Measurements from ENCODE around the gene MTMR2.

Gene MTMR2

DNA sequence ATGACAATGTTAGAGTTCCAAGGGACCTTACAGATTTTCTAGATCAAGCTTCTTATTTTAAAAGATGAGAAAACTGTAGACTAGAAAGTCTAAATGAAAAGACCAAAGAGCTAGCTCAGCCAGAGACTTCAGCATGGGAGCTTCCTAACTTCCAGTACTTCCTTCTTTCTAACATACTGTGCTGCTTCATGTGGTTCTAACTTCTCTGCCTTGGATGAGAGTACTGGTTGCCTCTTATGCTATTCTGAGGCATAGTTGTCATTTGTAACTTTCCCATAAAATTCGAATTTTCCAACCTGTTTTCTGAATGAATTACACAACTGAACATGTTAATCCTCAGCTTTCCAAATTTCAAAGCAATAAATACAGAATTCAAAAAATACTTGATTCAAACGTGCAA is 1.8 kb downstream of the MTMR2 start:
- H3K4me3 ChIP-seq (replicated peaks; ENCODE audit: insufficient read depth, low read length), result no peak overlapping the region
- H3K27ac ChIP-seq (replicated peaks), result no peak overlapping the region; the same call in 1 of the 2 replicates
- TF ChIP-seq SPI1 (IDR thresholded peaks at IDR 0.05; ENCODE audit: borderline replicate concordance, low read depth), result 0 out of 2 replicates have a peak, but pooled peaks have one; percentile 25
- TF ChIP-seq, protein P1, sequence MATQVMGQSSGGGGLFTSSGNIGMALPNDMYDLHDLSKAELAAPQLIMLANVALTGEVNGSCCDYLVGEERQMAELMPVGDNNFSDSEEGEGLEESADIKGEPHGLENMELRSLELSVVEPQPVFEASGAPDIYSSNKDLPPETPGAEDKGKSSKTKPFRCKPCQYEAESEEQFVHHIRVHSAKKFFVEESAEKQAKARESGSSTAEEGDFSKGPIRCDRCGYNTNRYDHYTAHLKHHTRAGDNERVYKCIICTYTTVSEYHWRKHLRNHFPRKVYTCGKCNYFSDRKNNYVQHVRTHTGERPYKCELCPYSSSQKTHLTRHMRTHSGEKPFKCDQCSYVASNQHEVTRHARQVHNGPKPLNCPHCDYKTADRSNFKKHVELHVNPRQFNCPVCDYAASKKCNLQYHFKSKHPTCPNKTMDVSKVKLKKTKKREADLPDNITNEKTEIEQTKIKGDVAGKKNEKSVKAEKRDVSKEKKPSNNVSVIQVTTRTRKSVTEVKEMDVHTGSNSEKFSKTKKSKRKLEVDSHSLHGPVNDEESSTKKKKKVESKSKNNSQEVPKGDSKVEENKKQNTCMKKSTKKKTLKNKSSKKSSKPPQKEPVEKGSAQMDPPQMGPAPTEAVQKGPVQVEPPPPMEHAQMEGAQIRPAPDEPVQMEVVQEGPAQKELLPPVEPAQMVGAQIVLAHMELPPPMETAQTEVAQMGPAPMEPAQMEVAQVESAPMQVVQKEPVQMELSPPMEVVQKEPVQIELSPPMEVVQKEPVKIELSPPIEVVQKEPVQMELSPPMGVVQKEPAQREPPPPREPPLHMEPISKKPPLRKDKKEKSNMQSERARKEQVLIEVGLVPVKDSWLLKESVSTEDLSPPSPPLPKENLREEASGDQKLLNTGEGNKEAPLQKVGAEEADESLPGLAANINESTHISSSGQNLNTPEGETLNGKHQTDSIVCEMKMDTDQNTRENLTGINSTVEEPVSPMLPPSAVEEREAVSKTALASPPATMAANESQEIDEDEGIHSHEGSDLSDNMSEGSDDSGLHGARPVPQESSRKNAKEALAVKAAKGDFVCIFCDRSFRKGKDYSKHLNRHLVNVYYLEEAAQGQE (IDR thresholded peaks at IDR 0.05; ENCODE audit: insufficient replicate concordance, low read depth), result no peak
- no peaks in the 10 kb centered on the region for H3K27me3 ChIP-seq (ENCODE audit: insufficient read depth, poor library complexity, severe bottlenecking)
- peak in 1 of 2 experiments; percentile 14 for DNase-seq (ENCODE audit: low read depth in 1 of 2, low spot score in 1 of 2)

GRCh38 chr11:95920460-95921105 is 3.3 kb downstream of the MTMR2 start:
- DNase-seq (ENCODE audit: low read depth in 1 of 2, low spot score in 1 of 2), result no peak
- no peak for TF ChIP-seq CTCF (IDR thresholded peaks at IDR 0.05; ENCODE audit: insufficient read depth, low read length)
- TF ChIP-seq POLR2AphosphoS5 (IDR thresholded peaks at IDR 0.05; ENCODE audit: low read depth), result no peak
- no peak for TF ChIP-seq GABPA (IDR thresholded peaks at IDR 0.05; ENCODE audit: low read depth)
- H3K27ac ChIP-seq (replicated peaks), result no peak overlapping the region
- H3K4me3 ChIP-seq (replicated peaks; ENCODE audit: insufficient read depth, low read length), result no peak overlapping the region
- no peaks in the 10 kb centered on the region for H3K27me3 ChIP-seq (ENCODE audit: insufficient read depth, poor library complexity, severe bottlenecking)

DNA sequence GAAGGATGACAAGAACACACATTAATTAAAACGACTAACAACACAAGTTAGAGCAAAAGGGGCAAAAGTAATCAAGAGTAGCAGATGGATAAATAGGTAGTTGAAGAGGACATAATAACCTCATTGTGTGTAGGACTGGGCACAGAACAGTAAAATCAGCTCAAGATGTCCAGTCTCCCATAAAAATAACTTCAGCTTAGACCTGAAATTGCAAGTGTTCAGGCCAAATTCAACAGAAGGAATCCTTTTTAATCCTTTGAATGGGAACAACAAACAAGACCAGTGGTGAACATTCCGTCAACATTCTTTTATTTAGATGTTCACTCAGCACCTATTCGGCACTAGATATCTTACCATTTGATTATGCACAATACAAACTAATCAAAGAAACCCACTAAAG is 4.4 kb downstream of the MTMR2 start:
- DNase-seq (ENCODE audit: low read depth in 1 of 2, low spot score in 1 of 2), result no peak
- Histone ChIP-seq H3K27ac (replicated peaks) (no peak overlapping the region), H3K4me3 (replicated peaks; ENCODE audit: insufficient read depth, low read length) (no peak overlapping the region), H3K27me3 (ENCODE audit: insufficient read depth, poor library complexity, severe bottlenecking) (no peaks in the 10 kb centered on the region)
- TF ChIP-seq GABPA (IDR thresholded peaks at IDR 0.05; ENCODE audit: low read depth) (no peak), SPI1 (IDR thresholded peaks at IDR 0.05; ENCODE audit: borderline replicate concordance, low read depth) (no peak), POLR2AphosphoS5 (IDR thresholded peaks at IDR 0.05; ENCODE audit: low read depth) (no peak), CTCF (IDR thresholded peaks at IDR 0.05; ENCODE audit: insufficient read depth, low read length) (no peak)
- TF ChIP-seq, protein P1 (IDR thresholded peaks at IDR 0.05; ENCODE audit: insufficient replicate concordance, low read depth), result no peak

DNA sequence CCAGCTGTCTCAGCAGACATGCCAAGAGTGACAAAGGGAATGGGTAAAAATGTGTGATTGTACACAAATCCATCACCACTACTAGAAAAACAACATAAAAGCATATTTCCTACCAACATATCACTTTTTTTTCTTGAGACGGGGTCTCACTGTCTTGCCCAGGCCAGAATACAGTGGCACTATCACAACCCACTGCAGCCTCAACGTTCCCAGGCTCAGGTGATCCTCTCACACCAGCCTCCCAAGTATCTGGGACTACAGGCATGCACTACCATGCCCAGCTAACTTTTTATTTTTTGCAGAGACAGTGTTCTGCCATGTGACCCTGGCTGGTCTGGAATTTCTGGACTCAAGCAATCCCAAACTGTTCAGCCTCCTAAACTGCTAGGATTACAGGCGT is 5.2 kb downstream of the MTMR2 start:
- Histone ChIP-seq H3K27ac (replicated peaks) (no peak overlapping the region), H3K27me3 (ENCODE audit: insufficient read depth, poor library complexity, severe bottlenecking) (no peaks in the 10 kb centered on the region), H3K4me3 (replicated peaks; ENCODE audit: insufficient read depth, low read length) (no peak overlapping the region)
- TF ChIP-seq, protein P1 (IDR thresholded peaks at IDR 0.05; ENCODE audit: insufficient replicate concordance, low read depth), result no peak
- TF ChIP-seq CTCF (IDR thresholded peaks at IDR 0.05; ENCODE audit: insufficient read depth, low read length) (no peak), POLR2AphosphoS5 (IDR thresholded peaks at IDR 0.05; ENCODE audit: low read depth) (no peak), GABPA (IDR thresholded peaks at IDR 0.05; ENCODE audit: low read depth) (no peak), SPI1 (IDR thresholded peaks at IDR 0.05; ENCODE audit: borderline replicate concordance, low read depth) (no peak)
- DNase-seq (ENCODE audit: low read depth in 1 of 2, low spot score in 1 of 2), result no peak
